Measurements from ENCODE around the gene CDK6. TPM values are rescaled to one million over a fixed set of nuclear protein-coding genes. Genes with fewer than 3 reads are reported as not detected.

Gene CDK6
- total and polyA plus RNA-seq, 4 donors, result 3.3 to 35.0 (median 12.0) TPM

- H3K9ac ChIP-seq (ENCODE audit: low read depth in 1 of 2, low read length in 2 of 2), result no peak overlapping the region
- H3K27me3 ChIP-seq (ENCODE audit: control insufficient read depth in 4 of 4, insufficient read depth in 4 of 4, low read length in 3 of 4), result no peaks in the 10 kb centered on the region
- H3K9me3 ChIP-seq (ENCODE audit: control insufficient read depth in 4 of 4, low read length in 3 of 4), result peaks cover 0 to 8% (median 2%) of the 10 kb centered on the region in 4 donors
- DNase-seq (ENCODE audit: low spot score), result no peak
- H3K36me3 ChIP-seq (ENCODE audit: control insufficient read depth in 4 of 4, insufficient read depth in 3 of 4, low read depth in 1 of 4, low read length in 3 of 4), result no peaks in the 10 kb centered on the region
- no peak overlapping the region for H3K4me3 ChIP-seq (ENCODE audit: low read depth in 1 of 3, low read length in 3 of 3)
- TF ChIP-seq MAX (IDR thresholded peaks at IDR 0.05) (no peak), HNF4A (conservative IDR thresholded peaks at IDR 0.05) (no peak), ZBTB33 (IDR thresholded peaks at IDR 0.05) (no peak), SP1 (IDR thresholded peaks at IDR 0.05) (no peak), JUND (IDR thresholded peaks at IDR 0.05) (no peak)
- H3K4me1 ChIP-seq (ENCODE audit: control insufficient read depth in 4 of 4, insufficient read depth in 4 of 4, low read length in 3 of 4), result no peaks in the 10 kb centered on the region
- no peak overlapping the region for H3K27ac ChIP-seq (ENCODE audit: low read depth in 1 of 2, low read length in 2 of 2)
- WGBS, result 48% methylated on average over 2 of the region's 2 CpGs
These were observed 37.4 kb upstream of the CDK6 start for GRCh38 chr7:92873776-92874175.

GRCh38 chr7:92872701-92873100, 36.3 kb upstream of the CDK6 start:
- Histone ChIP-seq H3K4me3 (ENCODE audit: low read depth in 1 of 3, low read length in 3 of 3) (no peak overlapping the region), H3K9ac (ENCODE audit: low read depth in 1 of 2, low read length in 2 of 2) (no peak overlapping the region), H3K9me3 (ENCODE audit: control insufficient read depth in 4 of 4, low read length in 3 of 4) (peaks cover 0 to 15% (median 8%) of the 10 kb centered on the region in 4 donors), H3K27me3 (ENCODE audit: control insufficient read depth in 4 of 4, insufficient read depth in 4 of 4, low read length in 3 of 4) (no peaks in the 10 kb centered on the region), H3K27ac (ENCODE audit: low read depth in 1 of 2, low read length in 2 of 2) (no peak overlapping the region), H3K4me1 (ENCODE audit: control insufficient read depth in 4 of 4, insufficient read depth in 4 of 4, low read length in 3 of 4) (no peaks in the 10 kb centered on the region), H3K36me3 (ENCODE audit: control insufficient read depth in 4 of 4, insufficient read depth in 3 of 4, low read depth in 1 of 4, low read length in 3 of 4) (no peaks in the 10 kb centered on the region)
- TF ChIP-seq ATF3 (IDR thresholded peaks at IDR 0.05) (no peak), SP1 (IDR thresholded peaks at IDR 0.05) (no peak), TAF1 (conservative IDR thresholded peaks at IDR 0.05) (no peak), MAX (IDR thresholded peaks at IDR 0.05) (no peak), FOXA2 (IDR thresholded peaks at IDR 0.05) (no peak), JUND (IDR thresholded peaks at IDR 0.05) (no peak), RAD21 (IDR thresholded peaks at IDR 0.05) (no peak), CTCF (IDR thresholded peaks at IDR 0.05; ENCODE audit: low read depth, low read length, missing input control) (no peak)
- no peak for DNase-seq (ENCODE audit: low spot score)

GRCh38 chr7:92868683-92869293, 32.4 kb upstream of the CDK6 start:
- no peak overlapping the region for H3K27ac ChIP-seq (ENCODE audit: low read depth in 1 of 2, low read length in 2 of 2)
- H3K4me1 ChIP-seq (ENCODE audit: control insufficient read depth in 4 of 4, insufficient read depth in 4 of 4, low read length in 3 of 4), result no peaks in the 10 kb centered on the region
- no peak for TF ChIP-seq SP1 (IDR thresholded peaks at IDR 0.05)
- peaks cover 0 to 19% (median 8%) of the 10 kb centered on the region in 4 donors for H3K9me3 ChIP-seq (ENCODE audit: control insufficient read depth in 4 of 4, low read length in 3 of 4)
- no peaks in the 10 kb centered on the region for H3K27me3 ChIP-seq (ENCODE audit: control insufficient read depth in 4 of 4, insufficient read depth in 4 of 4, low read length in 3 of 4)
- H3K36me3 ChIP-seq (ENCODE audit: control insufficient read depth in 4 of 4, insufficient read depth in 3 of 4, low read depth in 1 of 4, low read length in 3 of 4), result no peaks in the 10 kb centered on the region
- no peak for DNase-seq (ENCODE audit: low spot score)
- H3K9ac ChIP-seq (ENCODE audit: low read depth in 1 of 2, low read length in 2 of 2), result no peak overlapping the region
- peak overlapping the region in 1 of 3 donors; percentile 12 for H3K4me3 ChIP-seq (ENCODE audit: low read depth in 1 of 3, low read length in 3 of 3)

Data from liver (tissue), 9 donors.